ENCODE measurements around the gene BECN2.
A peak's percentile ranks its signal among the peaks of the same experiment; 100 is the strongest.
"Not testable (repeated sequence)": the region's sequence is repeated elsewhere in the genome, so short reads cannot be mapped to it uniquely, and the experiment has no call there.

BECN2 gene

DNA sequence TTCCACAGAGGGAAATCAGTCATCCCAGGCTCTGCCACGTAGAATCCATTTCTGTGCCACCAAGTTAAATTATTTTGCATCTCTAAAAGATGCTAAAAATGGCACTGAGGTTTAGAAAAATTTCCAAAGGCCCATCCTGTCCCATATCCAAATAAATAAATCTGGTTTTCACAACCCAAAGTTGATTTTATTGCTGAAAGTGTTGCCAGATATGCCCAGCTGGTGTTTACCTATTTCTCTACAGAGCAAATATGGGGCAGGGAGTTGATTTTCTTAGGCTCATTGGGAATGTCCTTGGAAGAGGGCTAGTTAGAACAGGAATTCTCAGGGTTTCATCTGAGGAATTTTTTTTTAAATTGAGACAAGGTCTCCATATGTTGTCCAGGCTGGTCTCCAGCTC, 22.4 kb downstream of the BECN2 start:
- Histone ChIP-seq H3K9me3 (ENCODE audit: control insufficient read depth, low read length) (no peaks in the 10 kb centered on the region), H3K36me3 (ENCODE audit: control insufficient read depth, insufficient read depth, low read length, severe bottlenecking) (no peaks in the 10 kb centered on the region), H3K4me3 (ENCODE audit: low read length) (no peak overlapping the region), H3K4me1 (ENCODE audit: control insufficient read depth, insufficient read depth, low read length) (no peaks in the 10 kb centered on the region), H3K27me3 (replicated peaks; ENCODE audit: control insufficient read depth, insufficient read depth, low read length) (no peaks in the 10 kb centered on the region), H3K9ac (ENCODE audit: low read length) (no peak overlapping the region)
- no peak for DNase-seq (ENCODE audit: low read depth)

DNA sequence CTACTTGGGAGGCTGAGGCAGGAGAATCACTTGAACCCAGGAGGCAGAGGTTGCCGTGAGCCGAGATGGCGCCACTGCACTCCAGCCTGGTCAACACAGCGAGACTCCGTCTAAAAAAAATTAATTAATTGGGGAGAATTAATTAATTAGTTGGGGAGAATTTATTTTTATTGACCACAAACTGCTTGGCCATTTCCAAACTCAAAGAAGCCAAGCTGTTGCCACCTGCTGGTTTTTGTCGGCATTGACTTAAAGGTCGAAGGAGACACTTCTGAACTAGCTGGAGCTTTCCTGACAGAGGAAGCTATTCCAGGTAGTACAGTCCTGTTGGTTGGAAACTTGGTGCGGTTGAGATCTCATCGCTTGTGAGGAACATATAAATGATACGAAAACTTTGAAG, 28.2 kb downstream of the BECN2 start:
- peaks cover 15% of the 10 kb centered on the region for H3K4me1 ChIP-seq (ENCODE audit: control insufficient read depth, insufficient read depth, low read length)
- no peak overlapping the region for H3K9ac ChIP-seq (ENCODE audit: low read length)
- no peak overlapping the region for H3K4me3 ChIP-seq (ENCODE audit: low read length)
- peak; percentile 73 for DNase-seq (ENCODE audit: low read depth)
- H3K27me3 ChIP-seq (replicated peaks; ENCODE audit: control insufficient read depth, insufficient read depth, low read length), result no peaks in the 10 kb centered on the region
- H3K9me3 ChIP-seq (ENCODE audit: control insufficient read depth, low read length), result no peaks in the 10 kb centered on the region
- H3K36me3 ChIP-seq (ENCODE audit: control insufficient read depth, insufficient read depth, low read length, severe bottlenecking), result no peaks in the 10 kb centered on the region

DNA sequence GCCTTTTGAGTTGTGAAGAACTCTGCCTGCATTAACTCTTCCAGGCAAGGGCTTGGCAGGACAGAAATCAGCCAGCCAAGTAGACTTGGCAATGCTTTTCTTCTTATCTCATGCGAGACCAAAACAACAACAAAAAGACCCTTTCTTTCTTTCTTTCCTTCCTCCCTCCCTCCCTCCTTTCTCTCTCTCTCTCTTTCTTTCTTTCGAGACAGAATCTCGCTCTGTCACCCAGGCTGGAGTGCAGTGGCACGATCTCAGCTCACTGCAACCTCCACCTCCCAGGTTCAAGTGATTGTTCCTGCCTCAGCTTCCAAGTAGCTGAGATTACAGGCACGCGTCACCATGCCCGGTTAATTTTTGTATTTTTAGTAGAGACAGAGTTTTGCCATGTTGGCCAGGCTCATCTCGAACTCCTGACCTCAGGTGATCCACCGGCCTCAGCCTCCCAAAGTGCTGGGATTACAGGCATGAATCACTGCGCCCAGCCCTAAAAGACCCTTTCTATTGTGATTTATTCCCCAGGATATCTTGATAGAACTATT, 30.9 kb downstream of the BECN2 start:
- H3K27me3 ChIP-seq (replicated peaks; ENCODE audit: control insufficient read depth, insufficient read depth, low read length), result not testable (repeated sequence)

DNA sequence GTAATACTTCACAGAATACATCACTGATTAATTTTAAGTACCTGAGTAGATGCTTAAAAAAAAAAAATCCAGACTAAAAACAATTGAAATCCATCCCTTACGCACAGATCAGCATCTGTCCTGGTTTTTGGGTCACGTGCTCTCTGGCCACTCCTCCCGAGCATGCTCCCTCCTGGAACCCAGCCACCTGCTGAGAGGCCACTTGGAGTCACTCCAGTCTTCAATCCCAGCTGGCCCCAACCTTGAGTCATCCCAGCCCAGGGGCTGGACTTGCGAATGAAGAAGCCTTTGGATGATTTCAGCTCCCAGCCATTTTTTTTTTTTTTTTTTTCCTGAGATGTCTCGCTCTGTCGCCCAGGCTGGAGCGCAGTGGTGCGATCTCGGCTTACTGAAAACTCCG, 32.5 kb downstream of the BECN2 start:
- Histone ChIP-seq H3K4me1 (ENCODE audit: control insufficient read depth, insufficient read depth, low read length) (peaks cover 18% of the 10 kb centered on the region), H3K9ac (ENCODE audit: low read length) (peak overlapping the region; percentile 4), H3K36me3 (ENCODE audit: control insufficient read depth, insufficient read depth, low read length, severe bottlenecking) (no peaks in the 10 kb centered on the region), H3K27me3 (replicated peaks; ENCODE audit: control insufficient read depth, insufficient read depth, low read length) (no peaks in the 10 kb centered on the region), H3K4me3 (ENCODE audit: low read length) (no peak overlapping the region), H3K9me3 (ENCODE audit: control insufficient read depth, low read length) (no peaks in the 10 kb centered on the region)
- peak; percentile 59 for DNase-seq (ENCODE audit: low read depth)

More for the DNA sequence above, 30.9 kb downstream of the BECN2 start:
- H3K9ac ChIP-seq (ENCODE audit: low read length); H3K9me3 ChIP-seq (ENCODE audit: control insufficient read depth, low read length); H3K36me3 ChIP-seq (ENCODE audit: control insufficient read depth, insufficient read depth, low read length, severe bottlenecking); DNase-seq (ENCODE audit: low read depth); H3K4me3 ChIP-seq (ENCODE audit: low read length): not testable (repeated sequence)
- peaks cover 18% of the 10 kb centered on the region for H3K4me1 ChIP-seq (ENCODE audit: control insufficient read depth, insufficient read depth, low read length)

DNA sequence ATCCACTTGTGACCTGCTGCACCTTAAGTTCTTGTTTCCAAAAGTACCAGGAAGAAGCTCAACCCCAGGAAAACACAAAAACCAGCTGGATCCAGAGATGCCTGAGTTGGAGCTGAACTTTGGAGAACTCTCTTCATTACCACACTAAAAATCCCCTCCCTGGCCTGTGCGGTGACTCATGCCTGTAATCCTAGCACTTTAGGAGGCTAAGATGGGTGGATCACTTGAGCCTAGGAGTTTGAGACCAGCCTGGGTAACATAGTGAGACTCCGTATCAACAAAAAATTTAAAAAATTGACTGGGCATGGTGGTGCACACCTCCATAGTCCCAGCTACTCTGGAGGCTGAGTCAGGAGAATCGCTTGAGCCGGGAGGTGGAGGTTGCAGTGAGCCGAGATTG, 35.2 kb downstream of the BECN2 start:
- no peaks in the 10 kb centered on the region for H3K9me3 ChIP-seq (ENCODE audit: control insufficient read depth, low read length)
- no peaks in the 10 kb centered on the region for H3K27me3 ChIP-seq (replicated peaks; ENCODE audit: control insufficient read depth, insufficient read depth, low read length)
- no peak overlapping the region for H3K9ac ChIP-seq (ENCODE audit: low read length)
- H3K4me1 ChIP-seq (ENCODE audit: control insufficient read depth, insufficient read depth, low read length), result peaks cover 18% of the 10 kb centered on the region
- DNase-seq (ENCODE audit: low read depth), result peak; percentile 38
- H3K36me3 ChIP-seq (ENCODE audit: control insufficient read depth, insufficient read depth, low read length, severe bottlenecking), result no peaks in the 10 kb centered on the region
- H3K4me3 ChIP-seq (ENCODE audit: low read length), result no peak overlapping the region

DNA sequence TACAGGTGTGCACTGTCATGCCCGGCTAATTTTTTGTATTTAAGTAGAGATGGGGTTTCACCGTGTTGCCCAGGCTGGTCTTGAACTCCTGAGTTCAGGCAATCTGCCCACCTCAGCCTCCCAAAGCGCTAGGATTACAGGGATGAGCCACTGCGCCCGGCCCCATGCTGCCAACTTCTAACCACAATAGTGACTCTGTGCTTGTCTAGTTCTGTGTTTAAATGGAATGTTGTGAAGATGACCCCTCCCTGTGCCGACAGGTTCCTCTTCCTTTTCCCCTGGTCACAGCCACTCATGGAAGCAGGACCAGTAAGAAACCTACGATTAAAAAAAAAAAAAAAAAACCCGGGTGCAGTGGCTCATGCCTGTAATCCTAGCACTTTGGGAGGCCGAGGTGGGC, 36.6 kb downstream of the BECN2 start:
- Histone ChIP-seq H3K36me3 (ENCODE audit: control insufficient read depth, insufficient read depth, low read length, severe bottlenecking) (no peaks in the 10 kb centered on the region), H3K4me1 (ENCODE audit: control insufficient read depth, insufficient read depth, low read length) (peaks cover 19% of the 10 kb centered on the region), H3K27me3 (replicated peaks; ENCODE audit: control insufficient read depth, insufficient read depth, low read length) (no peaks in the 10 kb centered on the region), H3K9ac (ENCODE audit: low read length) (no peak overlapping the region), H3K4me3 (ENCODE audit: low read length) (no peak overlapping the region), H3K9me3 (ENCODE audit: control insufficient read depth, low read length) (no peaks in the 10 kb centered on the region)
- DNase-seq (ENCODE audit: low read depth), result no peak

DNA sequence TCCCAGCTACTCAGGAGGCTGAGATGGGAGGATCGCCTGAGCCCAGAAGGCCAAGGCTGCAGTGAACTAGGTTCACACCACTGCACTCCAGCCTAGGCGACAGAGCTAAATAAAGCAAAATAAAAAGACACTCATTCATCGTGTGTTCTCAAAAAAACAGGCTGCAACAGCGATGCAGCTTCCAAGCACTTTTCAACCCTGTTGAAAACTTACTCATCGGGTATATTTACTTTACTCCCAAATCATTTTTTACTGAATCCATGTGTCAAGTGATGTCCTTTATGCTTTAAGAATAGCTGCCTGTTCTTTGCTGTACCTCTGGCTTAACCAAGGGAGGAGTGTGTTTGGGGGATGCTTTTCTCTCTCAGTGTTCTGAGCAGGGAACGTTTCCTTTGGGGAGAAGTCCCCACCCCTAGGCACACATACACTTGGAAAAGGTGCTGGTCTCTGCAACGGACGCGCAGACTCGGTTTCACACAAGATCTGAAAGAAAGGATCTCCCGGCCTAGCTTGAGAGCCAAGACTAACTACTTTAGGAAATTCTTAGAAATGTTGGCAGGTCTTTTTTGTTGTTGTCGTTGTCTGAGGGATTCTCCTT, 39.9 kb downstream of the BECN2 start:
- no peak overlapping the region for H3K9ac ChIP-seq (ENCODE audit: low read length)
- peaks cover 34% of the 10 kb centered on the region for H3K4me1 ChIP-seq (ENCODE audit: control insufficient read depth, insufficient read depth, low read length)
- no peak overlapping the region for H3K4me3 ChIP-seq (ENCODE audit: low read length)
- no peaks in the 10 kb centered on the region for H3K27me3 ChIP-seq (replicated peaks; ENCODE audit: control insufficient read depth, insufficient read depth, low read length)
- H3K36me3 ChIP-seq (ENCODE audit: control insufficient read depth, insufficient read depth, low read length, severe bottlenecking), result no peaks in the 10 kb centered on the region
- H3K9me3 ChIP-seq (ENCODE audit: control insufficient read depth, low read length), result no peaks in the 10 kb centered on the region
- DNase-seq (ENCODE audit: low read depth), result no peak

DNA sequence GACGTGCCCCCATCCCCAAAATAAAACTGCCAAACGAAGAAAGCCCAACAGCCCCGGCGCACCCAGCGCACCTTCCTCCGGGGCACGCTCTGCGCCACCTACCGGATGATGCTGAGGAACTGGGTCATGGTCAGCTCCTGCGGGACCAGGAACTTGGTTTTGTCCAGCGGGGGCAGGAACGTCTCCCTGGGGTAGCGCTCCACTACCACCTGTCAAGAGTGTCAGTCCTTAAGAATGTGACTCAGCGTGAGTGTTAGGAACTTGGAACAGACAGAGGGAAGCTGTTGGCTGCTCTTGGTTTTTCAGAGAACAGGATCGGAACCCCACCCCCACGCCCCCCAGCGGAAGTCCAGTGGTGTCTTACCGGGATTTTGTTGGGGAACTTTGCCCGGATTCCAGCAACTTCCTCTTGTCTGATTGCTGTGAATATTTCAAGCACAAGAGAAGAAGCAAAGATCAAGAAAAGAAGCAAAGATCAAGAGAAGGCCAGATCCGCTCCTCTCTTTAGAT, 40.9 kb downstream of the BECN2 start:
- H3K9ac ChIP-seq (ENCODE audit: low read length), result peak overlapping the region; percentile 80
- peaks cover 33% of the 10 kb centered on the region for H3K4me1 ChIP-seq (ENCODE audit: control insufficient read depth, insufficient read depth, low read length)
- peak; percentile 76 for DNase-seq (ENCODE audit: low read depth)
- no peaks in the 10 kb centered on the region for H3K9me3 ChIP-seq (ENCODE audit: control insufficient read depth, low read length)
- H3K4me3 ChIP-seq (ENCODE audit: low read length), result peak overlapping the region; percentile 78
- H3K36me3 ChIP-seq (ENCODE audit: control insufficient read depth, insufficient read depth, low read length, severe bottlenecking), result no peaks in the 10 kb centered on the region
- H3K27me3 ChIP-seq (replicated peaks; ENCODE audit: control insufficient read depth, insufficient read depth, low read length), result no peaks in the 10 kb centered on the region

DNA sequence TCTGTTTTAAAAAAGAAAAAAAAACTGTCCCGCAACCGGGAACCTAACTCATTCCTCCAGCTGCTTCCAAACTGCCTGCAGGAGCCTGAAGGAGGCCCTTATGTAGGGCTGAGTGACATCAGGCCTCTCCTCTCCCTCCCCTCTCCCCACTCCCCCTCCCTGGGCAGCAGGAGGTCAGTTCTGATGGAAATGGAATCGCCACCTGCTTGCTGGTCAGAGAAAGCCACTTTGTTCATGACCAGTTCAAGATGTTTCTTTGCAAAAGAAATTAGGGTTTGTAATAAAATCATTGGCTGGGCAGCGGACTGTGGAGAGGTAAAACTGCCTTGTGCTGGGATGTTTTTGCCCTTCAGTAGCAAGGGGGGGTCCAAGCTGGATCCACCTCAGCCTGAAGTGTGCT, 41.5 kb downstream of the BECN2 start, which contains the start of gene MAP1LC3C:
Gene MAP1LC3C, minus strand, starts transcription at position 73 of the 400 bp plus-strand sequence. CDS start 90 bp downstream, outside the sequence.
- Histone ChIP-seq H3K9me3 (ENCODE audit: control insufficient read depth, low read length) (no peaks in the 10 kb centered on the region), H3K27me3 (replicated peaks; ENCODE audit: control insufficient read depth, insufficient read depth, low read length) (no peaks in the 10 kb centered on the region), H3K4me3 (ENCODE audit: low read length) (peak within 1 kb of the TSS; percentile 78), H3K9ac (ENCODE audit: low read length) (peak within 1 kb of the TSS; percentile 80), H3K36me3 (ENCODE audit: control insufficient read depth, insufficient read depth, low read length, severe bottlenecking) (no peaks in the 10 kb centered on the region), H3K4me1 (ENCODE audit: control insufficient read depth, insufficient read depth, low read length) (peaks cover 33% of the 10 kb centered on the region)
- DNase-seq (ENCODE audit: low read depth), result no peak

DNA sequence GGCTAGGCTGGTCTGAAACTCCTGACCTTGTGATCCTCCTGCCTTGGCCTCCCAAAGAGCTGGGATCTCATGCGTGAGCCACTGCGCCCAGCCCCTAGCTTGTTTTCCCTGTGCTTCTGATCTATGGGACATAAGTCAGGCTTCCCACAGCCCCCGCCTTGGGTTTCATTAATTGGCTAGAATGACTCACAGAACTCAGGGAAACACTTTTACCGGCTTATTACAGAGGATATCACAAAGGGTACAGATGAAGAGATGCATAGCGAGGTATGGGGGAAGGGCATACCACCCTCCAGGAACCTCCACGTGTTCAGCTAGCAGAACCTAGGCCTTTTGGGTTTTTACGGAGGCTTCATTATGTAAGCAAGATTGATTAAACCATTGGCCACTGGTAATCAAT, 42.9 kb downstream of the BECN2 start:
- DNase-seq (ENCODE audit: low read depth), result no peak
- H3K36me3 ChIP-seq (ENCODE audit: control insufficient read depth, insufficient read depth, low read length, severe bottlenecking), result no peaks in the 10 kb centered on the region
- H3K9me3 ChIP-seq (ENCODE audit: control insufficient read depth, low read length), result no peaks in the 10 kb centered on the region
- H3K4me3 ChIP-seq (ENCODE audit: low read length), result no peak overlapping the region
- H3K4me1 ChIP-seq (ENCODE audit: control insufficient read depth, insufficient read depth, low read length), result peaks cover 40% of the 10 kb centered on the region
- H3K9ac ChIP-seq (ENCODE audit: low read length), result no peak overlapping the region
- no peaks in the 10 kb centered on the region for H3K27me3 ChIP-seq (replicated peaks; ENCODE audit: control insufficient read depth, insufficient read depth, low read length)

DNA sequence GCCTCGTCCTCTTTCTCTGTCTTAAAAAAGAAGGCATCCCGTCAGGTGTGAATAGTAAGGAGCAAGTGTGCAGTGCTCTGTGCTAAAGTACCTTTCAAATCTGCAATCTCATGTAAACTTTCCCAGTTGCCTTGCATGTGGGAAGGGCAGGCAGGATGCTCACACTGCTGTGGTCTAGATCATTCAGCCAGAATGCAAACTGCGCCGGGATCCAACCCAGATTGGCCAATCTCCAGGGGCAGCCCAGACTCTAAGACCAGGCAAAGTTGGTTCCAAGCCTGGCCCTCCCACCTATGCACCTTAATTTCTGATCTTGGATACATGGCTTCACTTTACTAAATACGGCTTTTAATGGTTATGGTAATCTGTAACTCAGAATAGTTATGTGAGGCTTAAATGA, 44.5 kb downstream of the BECN2 start:
- Histone ChIP-seq H3K9ac (ENCODE audit: low read length) (peak overlapping the region; percentile 66), H3K27me3 (replicated peaks; ENCODE audit: control insufficient read depth, insufficient read depth, low read length) (no peaks in the 10 kb centered on the region), H3K9me3 (ENCODE audit: control insufficient read depth, low read length) (no peaks in the 10 kb centered on the region), H3K4me1 (ENCODE audit: control insufficient read depth, insufficient read depth, low read length) (peaks cover 53% of the 10 kb centered on the region), H3K36me3 (ENCODE audit: control insufficient read depth, insufficient read depth, low read length, severe bottlenecking) (no peaks in the 10 kb centered on the region), H3K4me3 (ENCODE audit: low read length) (peak overlapping the region; percentile 39)
- no peak for DNase-seq (ENCODE audit: low read depth)
